Osteoblast (primary cell): ENCODE measurements around the gene DRD4. TPM values are rescaled to one million over a fixed set of nuclear protein-coding genes. Genes with fewer than 3 reads are reported as not detected.

Experiments used
- DNase-seq: peaks from one replicate; pipeline ENCODE4 v3.0.0; 2011; ENCODE audit warnings: low spot score, mixed read lengths; ENCODE audit not compliant: insufficient read length; ENCODE audit errors: missing footprints
- H2AFZ ChIP-seq: 2 replicates; pipeline ENCODE4 v1.6.0; 2011; ENCODE audit warnings: mild to moderate bottlenecking, low read length
- H3K27ac ChIP-seq: 2 replicates; pipeline ENCODE4 v1.5.1; 2011; ENCODE audit warnings: mild to moderate bottlenecking, low read depth, low read length, moderate library complexity
- H3K27me3 ChIP-seq: 2 replicates; pipeline ENCODE4 v1.6.0; 2012; ENCODE audit warnings: mild to moderate bottlenecking, control low read depth, inconsistent platforms, low read length, moderate library complexity; ENCODE audit not compliant: insufficient read depth
- H3K36me3 ChIP-seq: 2 replicates; pipeline ENCODE4 v1.5.1; 2011; ENCODE audit warnings: mild to moderate bottlenecking, low read length, control low read depth, moderate library complexity; ENCODE audit not compliant: insufficient read depth
- H3K4me1 ChIP-seq: 2 replicates; pipeline ENCODE4 v1.5.1; 2011; ENCODE audit warnings: mild to moderate bottlenecking, low read length, control low read depth, moderate library complexity; ENCODE audit not compliant: insufficient read depth
- H3K4me2 ChIP-seq: 2 replicates; pipeline ENCODE4 v1.6.0; 2011; ENCODE audit warnings: mild to moderate bottlenecking, low read length; ENCODE audit not compliant: insufficient read depth
- H3K4me3 ChIP-seq: fragments of 200-600 bp; sonication (generic); 3 replicates; pipeline ENCODE4 v1.5.1; 2012; ENCODE audit warnings: mild to moderate bottlenecking, low read length, inconsistent platforms; ENCODE audit not compliant: insufficient read depth
- H3K79me2 ChIP-seq: 2 replicates; pipeline ENCODE4 v1.6.0; 2012; ENCODE audit warnings: mild to moderate bottlenecking, low read length, control low read depth, inconsistent platforms; ENCODE audit not compliant: insufficient read depth
- H3K9me3 ChIP-seq: 2 replicates; pipeline ENCODE4 v1.5.1; 2011; ENCODE audit warnings: low read depth, low read length, control low read depth
- H4K20me1 ChIP-seq: 2 replicates; pipeline ENCODE4 v1.6.0; 2012; ENCODE audit warnings: mild to moderate bottlenecking, low read length, control low read depth; ENCODE audit not compliant: insufficient read depth
- CTCF ChIP-seq: IDR thresholded peaks from 2 replicates; pipeline ENCODE4 v1.5.1; 2011; ENCODE audit warnings: mild to moderate bottlenecking, low read depth, low read length, moderate library complexity; ENCODE audit errors: extremely low read depth
- total RNA-seq: library from RNA; depleted of rRNA; stranded (reverse); fragments of >200 nt; gene quantifications from 2 replicates; pipeline ENCODE4 v1.2.3, GENCODE V29; 2012

The DRD4 gene
- total RNA-seq, 1 donor: not detected

- Histone ChIP-seq H3K4me3 (no peak overlapping the region), H3K27ac (no peak overlapping the region), H4K20me1 (peaks cover 35% of the 10 kb centered on the region), H3K36me3 (peaks cover 81% of the 10 kb centered on the region), H3K27me3 (no peaks in the 10 kb centered on the region), H3K79me2 (peaks cover 66% of the 10 kb centered on the region), H2AFZ (no peak overlapping the region), H3K9me3 (no peaks in the 10 kb centered on the region), H3K4me1 (no peaks in the 10 kb centered on the region), H3K4me2 (no peak overlapping the region)
- no peak for TF ChIP-seq CTCF
- no peak for DNase-seq
Observed at GRCh38 chr11:593347-593746, 43.7 kb upstream of the DRD4 start.

GRCh38 chr11:595400-595799 is 41.7 kb upstream of the DRD4 start:
- Histone ChIP-seq H3K27me3 (no peaks in the 10 kb centered on the region), H3K4me1 (no peaks in the 10 kb centered on the region), H2AFZ (no peak overlapping the region), H3K4me2 (no peak overlapping the region), H3K36me3 (peaks cover 76% of the 10 kb centered on the region), H3K9me3 (no peaks in the 10 kb centered on the region), H4K20me1 (peaks cover 27% of the 10 kb centered on the region), H3K79me2 (peaks cover 55% of the 10 kb centered on the region), H3K4me3 (no peak overlapping the region), H3K27ac (no peak overlapping the region)
- TF ChIP-seq CTCF: no peak
- no peak for DNase-seq

- peaks cover 50% of the 10 kb centered on the region for H3K79me2 ChIP-seq
- H4K20me1 ChIP-seq: peaks cover 27% of the 10 kb centered on the region
Observed at GRCh38 chr11:596374-596773, 40.7 kb upstream of the DRD4 start.

GRCh38 chr11:597166-597725 is 39.8 kb upstream of the DRD4 start:
- no peaks in the 10 kb centered on the region for H3K9me3 ChIP-seq
- H2AFZ ChIP-seq: no peak overlapping the region
- H3K27ac ChIP-seq: no peak overlapping the region
- peaks cover 49% of the 10 kb centered on the region for H3K79me2 ChIP-seq
- no peak for DNase-seq
- H3K36me3 ChIP-seq: peaks cover 76% of the 10 kb centered on the region
- TF ChIP-seq CTCF: no peak
- no peaks in the 10 kb centered on the region for H3K4me1 ChIP-seq
- H3K4me2 ChIP-seq: no peak overlapping the region
- peaks cover 27% of the 10 kb centered on the region for H4K20me1 ChIP-seq
- no peaks in the 10 kb centered on the region for H3K27me3 ChIP-seq
- no peak overlapping the region for H3K4me3 ChIP-seq

More at GRCh38 chr11:596374-596773, 40.7 kb upstream of the DRD4 start:
- no peaks in the 10 kb centered on the region for H3K4me1 ChIP-seq
- peaks cover 73% of the 10 kb centered on the region for H3K36me3 ChIP-seq
- H3K4me2 ChIP-seq: no peak overlapping the region
- no peak overlapping the region for H3K4me3 ChIP-seq
- no peak overlapping the region for H2AFZ ChIP-seq
- H3K27ac ChIP-seq: no peak overlapping the region
- no peak for DNase-seq
- no peaks in the 10 kb centered on the region for H3K9me3 ChIP-seq
- no peak for TF ChIP-seq CTCF
- H3K27me3 ChIP-seq: no peaks in the 10 kb centered on the region
